GM23248 (cell line): ENCODE data around the gene ZNF580.

Experiments
- EZH2 ChIP-seq: fragments of 200-600 bp; sonication (generic); IDR thresholded peaks from 2 replicates; pipeline ENCODE4 v1.6.1; 2018; ENCODE audit warnings: antibody characterized with exemption, mild to moderate bottlenecking; ENCODE audit not compliant: insufficient read depth, poor library complexity, severe bottlenecking
- EZH2phosphoT487 ChIP-seq: fragments of 200-600 bp; sonication (generic); IDR thresholded peaks from 2 replicates; pipeline ENCODE4 v1.6.1; 2018; ENCODE audit warnings: antibody characterized with exemption, moderate library complexity, mild to moderate bottlenecking, low read depth; ENCODE audit not compliant: insufficient read depth

- no peak for TF ChIP-seq EZH2
- TF ChIP-seq EZH2phosphoT487, result no peak
Measured at GRCh38 chr19:55654323-55654867, 13.6 kb downstream of the ZNF580 start.
